HG03575 (cell line): Measurements from ENCODE around the gene SLC15A4.
"Not testable (repeated sequence)": the region's sequence is repeated elsewhere in the genome, so short reads cannot be mapped to it uniquely, and the experiment has no call there.

ENCODE experiments used
- ATAC-seq: cut with Tn5 transposase; IDR thresholded peaks from one replicate; pipeline ENCODE4 v1.9.1; 2021; ENCODE audit not compliant: unreplicated experiment, insufficient number of reproducible peaks, low FRiP score; ENCODE audit errors: extremely low read depth

The SLC15A4 gene

DNA sequence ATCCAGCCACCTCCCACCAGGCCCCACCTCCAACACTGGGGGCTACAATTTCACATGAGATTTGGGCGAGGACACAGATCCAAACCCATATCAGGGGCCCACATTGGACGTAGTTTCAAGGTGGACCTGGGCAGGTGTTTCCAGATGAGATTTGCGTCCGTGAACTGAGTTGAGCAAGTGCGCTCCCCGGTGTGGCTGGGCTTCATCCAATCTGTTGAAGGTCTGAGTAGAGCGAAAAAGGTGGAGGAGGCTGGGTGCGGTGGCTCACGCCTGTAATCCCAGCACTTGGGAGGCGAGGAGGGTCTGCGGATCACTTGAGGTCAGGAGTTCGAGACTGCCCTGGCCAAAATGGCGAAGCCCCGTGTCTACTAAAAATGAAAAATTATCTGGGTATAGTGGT is 24.6 kb upstream of the SLC15A4 start:
- no peak for ATAC-seq

DNA sequence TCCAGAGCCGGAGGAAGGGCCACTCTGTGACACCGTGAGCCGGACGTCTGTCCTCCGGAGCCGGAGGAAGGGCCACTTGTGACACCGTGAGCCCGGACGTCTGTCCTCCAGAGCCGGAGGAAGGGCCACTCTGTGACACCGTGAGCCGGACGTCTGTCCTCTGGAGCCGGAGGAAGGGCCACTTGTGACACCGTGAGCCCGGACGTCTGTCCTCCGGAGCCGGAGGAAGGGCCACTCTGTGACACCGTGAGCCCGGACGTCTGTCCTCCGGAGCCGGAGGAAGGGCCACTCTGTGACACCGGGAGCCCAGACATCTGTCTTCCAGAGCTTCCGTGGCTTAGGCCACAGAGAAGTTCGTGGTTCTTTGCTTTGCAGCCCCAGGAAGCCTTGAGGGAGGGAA is 22.9 kb upstream of the SLC15A4 start:
- ATAC-seq = not testable (repeated sequence)

DNA sequence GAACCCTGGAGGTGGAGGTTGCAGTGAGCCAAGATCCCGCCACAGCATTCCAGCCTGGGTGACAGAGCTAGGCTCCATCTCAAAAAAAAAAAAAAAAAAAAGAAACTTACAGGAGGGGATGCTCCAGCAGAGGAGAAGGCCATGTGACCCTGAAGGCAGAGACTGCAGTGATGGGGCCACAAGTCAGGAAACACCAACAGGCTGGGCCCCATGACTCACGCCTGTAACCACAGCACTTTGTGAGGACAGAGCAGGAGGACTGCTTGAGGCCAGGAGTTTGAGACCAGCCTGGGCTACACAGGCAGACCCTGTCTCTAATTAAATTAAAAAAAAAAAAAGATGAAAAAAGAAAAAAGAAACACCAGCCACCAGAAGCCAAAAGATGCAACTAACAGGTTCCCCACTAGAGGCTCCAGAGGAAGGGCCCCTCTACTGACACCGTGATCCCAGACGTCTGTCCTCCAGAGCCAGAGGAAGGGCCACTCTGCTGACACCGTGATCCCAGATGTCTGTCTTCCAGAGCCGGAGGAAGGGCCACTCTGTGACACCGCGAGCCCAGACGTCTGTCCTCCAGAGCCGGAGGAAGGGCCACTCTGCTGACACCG is 20.4 kb upstream of the SLC15A4 start:
- ATAC-seq = no peak

DNA sequence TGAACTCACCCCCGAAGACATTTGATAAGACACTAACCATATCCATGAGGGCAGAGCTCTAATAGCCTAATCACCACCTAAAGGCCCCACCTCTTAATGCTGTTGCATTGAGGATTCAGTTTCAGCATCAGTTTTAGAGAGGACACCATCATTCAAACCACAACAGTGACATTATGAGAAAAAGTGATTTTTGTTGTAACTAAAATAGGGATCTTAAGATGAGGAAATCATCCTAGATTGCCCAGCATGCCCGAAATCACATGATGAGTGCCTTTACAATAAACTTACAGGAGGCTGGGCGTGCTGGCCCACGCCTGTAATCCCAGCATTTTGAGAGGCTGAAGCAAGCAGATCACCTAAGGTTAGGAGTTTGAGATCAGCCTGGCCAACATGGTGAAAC is 19.8 kb upstream of the SLC15A4 start:
- no peak for ATAC-seq

DNA sequence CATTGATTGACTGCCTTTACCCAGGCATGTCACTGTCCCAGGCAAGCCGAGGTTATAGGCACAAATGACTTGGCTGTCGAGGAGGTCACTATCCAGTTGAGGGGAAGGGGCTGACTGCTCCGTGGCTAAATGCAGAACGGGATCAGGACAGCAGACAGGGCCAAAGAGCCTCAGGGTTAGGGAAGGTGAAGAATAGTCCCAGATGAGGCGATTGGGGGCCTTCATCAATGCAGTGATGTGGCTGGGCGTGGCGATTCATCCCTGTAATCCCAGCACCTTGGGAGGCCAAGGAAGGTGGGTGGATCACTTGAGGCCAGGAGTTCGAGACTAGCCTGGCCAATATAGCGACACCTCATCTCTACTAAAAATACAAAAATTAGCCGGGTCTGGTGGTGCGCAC is 18.8 kb upstream of the SLC15A4 start:
- no peak for ATAC-seq

DNA sequence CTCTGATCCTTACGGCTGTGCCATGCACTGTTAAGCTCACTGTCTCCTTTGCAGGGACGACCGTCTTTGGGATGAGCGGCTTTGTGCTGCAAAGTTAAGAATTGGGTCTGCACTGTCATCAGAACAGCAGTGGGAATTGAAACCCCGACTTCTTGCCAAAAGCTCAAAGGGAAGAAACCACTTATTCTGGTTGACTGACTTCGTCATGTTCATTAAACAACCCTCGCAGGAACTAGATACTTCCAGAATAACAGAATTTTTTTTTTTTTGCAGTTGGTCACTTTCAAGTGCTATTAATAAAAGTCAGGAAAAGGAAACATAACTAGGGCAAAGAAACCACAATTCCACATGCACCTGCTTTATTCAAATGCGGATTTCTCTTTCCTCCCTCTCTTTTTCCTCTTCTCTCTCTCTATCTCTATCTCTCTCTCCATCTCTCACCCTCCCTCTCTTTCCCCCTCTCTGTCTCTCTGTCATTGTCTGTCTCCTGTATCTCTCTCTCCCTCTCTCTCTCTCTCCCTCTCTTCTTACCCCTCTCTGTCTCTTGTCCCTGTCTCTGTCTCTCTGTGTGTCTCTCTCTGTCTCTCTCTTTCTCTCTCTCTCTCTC is 17.2 kb upstream of the SLC15A4 start:
- peak; percentile 70 for ATAC-seq

DNA sequence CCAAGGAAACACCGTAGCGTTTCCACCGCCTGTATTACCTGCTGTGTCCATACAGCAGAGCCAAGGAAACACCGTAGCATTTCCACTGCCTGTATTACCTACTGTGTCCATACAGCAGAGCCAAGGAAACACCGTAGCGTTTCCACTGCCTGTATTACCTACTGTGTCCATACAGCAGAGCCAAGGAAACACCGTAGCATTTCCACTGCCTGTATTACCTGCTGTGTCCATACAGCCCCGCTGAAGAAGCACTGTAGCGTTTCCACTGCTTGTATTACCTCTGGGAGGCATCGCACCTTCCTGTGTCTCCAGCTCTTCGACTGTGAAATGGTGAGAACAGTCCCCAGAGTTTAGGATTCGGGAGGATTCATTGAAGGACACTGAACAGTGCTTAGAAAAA is 16.1 kb upstream of the SLC15A4 start:
- not testable (repeated sequence) for ATAC-seq

DNA sequence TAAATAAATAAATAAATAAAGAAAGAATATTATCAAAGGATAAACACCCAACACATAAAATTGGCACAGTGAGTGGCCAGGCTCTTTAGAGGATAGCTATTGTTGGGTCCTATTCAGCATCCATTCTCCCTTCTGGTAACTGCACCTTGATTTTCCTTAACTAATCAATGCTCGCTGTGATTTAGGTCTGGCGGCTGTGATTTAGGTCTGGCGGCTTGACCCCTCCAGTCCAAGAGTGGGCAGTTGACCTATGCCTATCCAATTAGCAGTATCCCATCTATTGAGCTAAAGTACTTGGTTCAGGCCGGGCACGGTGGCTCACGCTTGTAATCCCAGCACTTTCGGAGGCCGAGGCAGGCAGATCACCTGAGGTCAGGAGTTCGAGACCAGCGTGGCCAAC is 9.7 kb upstream of the SLC15A4 start:
- no peak for ATAC-seq

DNA sequence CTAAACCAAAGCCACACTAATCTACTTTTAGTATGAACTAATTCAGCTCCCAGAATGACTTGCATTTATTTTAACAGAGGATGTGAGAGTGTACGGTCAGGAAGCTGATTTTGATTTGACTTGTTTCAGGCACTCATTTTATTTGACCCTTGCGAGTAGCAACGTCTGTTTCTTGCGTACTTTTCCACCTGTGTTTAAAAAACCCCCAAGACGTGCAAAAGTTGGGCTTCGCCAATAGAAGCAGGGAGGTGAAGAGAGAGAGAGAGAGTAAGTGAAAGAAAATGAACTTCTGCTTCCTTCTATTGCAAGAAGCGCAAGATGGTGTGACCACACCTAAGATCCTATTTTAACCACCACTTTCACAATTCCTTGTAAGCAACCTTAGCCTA is 6.7 kb upstream of the SLC15A4 start:
- ATAC-seq = peak; percentile 34

DNA sequence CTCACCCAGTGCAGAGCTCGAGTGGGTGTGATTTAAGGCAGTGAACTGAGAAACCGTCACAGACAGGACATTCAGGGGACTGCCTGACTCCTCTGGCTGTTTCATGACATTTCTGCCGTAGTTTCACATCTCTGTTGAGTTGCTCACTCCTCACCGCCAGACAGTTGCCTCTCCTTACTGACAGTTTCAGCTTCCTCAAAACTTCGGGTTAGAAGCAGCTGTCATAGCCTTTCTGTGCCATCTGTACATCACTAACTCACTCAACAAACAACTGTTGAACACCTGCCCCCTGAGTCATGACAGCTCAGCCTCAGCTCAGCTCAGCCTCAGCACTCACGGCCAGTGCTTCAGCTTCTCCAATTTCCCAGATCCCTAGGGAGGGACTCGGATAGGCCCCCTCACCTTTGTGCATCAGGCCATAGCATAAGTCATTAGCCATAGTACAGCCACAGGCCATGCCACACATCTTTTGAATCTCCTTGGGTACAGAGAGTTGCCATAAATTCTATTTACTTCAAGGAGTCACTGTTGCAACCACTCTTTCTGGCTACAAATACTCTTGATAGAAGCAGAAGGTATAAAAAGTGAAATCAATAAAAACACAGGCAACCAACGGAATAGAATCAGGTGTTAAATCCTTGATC is 6.2 kb upstream of the SLC15A4 start:
- ATAC-seq = peak; percentile 85

DNA sequence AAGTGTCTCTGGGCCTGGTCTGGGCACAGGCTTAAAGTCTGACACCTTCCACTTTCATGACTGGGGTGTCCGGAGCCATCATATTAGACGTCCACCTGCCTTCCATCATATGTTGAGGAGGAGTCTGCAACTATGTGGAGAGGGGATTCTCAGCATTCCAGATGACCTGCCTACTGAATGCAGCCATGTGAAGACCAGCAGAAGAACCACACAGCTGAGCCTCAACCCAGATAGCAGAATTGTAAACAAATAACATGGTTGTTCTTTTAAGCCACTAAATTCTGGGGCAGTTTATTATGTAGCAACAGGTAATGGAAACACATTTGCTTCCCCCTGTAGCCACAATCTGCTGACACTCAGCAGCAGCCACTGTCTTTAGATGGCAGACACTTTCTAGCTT is 4.0 kb upstream of the SLC15A4 start:
- ATAC-seq = no peak

DNA sequence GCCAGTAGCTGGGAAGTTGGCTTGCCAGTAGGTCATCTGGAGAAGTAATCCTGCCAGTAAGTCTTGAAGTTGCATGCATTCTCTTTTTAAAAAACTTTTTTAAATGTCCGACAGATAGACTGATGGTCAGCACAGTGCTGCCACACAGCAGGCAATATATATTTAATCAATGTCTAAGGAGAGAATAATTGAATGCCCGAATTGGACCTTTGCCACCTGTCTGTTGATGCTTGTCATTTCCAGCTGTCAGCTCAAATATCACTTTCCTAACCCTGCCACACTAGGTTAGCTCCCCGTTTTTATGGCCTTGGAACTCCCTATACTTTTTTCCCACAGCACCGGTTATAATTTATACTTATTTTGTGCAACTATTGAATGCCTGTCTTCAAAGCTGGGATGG is 2.1 kb upstream of the SLC15A4 start:
- ATAC-seq = no peak

DNA sequence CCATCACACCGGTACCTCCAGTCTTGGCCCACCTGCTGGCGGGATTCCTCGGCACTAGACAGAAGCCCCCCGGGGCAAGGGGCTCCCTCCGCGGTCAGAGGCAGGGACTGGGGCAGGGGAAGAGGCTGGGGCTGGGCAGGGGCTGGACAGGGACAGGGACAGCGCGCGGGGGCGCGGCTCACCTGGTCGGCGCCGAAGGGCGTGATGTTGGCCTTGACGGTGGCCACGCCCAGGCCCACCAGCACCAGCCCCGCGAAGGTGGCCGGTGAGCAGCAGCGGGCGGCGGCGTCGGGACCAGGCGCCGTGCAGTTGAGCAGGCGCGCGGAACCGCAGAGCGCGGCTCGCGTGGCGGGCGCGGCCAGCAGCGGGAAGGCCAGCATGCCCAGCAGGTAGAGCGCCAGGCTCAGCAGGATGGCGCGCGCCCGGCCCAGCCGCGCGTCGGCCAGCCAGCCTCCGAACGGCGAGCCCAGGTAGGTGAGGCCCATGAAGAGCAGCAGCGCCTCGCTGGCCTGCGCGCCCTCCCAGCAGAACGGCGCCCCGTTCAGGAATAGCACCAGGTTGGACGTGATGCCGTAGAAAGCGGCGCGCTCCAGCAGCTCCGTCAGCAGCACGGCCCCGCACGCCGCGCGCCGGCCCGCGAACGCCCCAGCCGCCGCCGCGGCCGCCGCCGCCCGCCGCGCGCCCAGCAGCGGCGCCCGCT is 392 bp downstream of the SLC15A4 start:
- no peak for ATAC-seq

DNA sequence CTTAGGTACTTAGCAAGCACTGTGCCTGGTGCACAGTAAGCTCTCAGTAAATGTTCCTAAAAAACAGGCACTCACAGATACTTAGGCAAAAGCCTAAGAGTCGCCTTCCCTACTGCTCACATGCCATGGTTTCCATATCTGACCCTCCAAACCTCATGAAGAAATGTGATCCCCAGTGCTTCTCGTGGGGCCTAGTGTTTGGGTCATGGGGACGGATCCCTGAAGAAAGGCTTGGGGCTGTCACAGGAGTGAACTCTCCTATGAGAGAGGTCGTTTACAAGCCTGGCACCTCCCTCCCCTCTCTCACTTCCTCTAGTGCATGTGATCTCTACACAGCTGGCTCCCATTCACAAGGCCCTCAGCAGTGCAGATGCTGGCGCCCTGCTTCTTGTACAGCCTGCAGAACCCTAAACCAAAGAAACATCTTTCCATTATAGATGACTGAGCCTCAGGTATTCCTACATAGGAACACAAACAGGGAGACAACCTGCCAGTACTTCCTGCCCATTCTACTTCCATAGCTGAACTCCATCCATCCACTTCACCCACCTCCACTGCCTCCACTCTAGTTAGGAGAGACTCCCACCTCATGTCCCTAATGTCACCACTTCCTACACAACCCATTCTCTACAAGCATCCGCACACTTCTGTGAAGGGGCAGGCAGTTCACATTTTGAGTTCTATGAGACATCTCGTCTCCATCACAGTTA is 2.9 kb downstream of the SLC15A4 start:
- ATAC-seq = peak; percentile 45

DNA sequence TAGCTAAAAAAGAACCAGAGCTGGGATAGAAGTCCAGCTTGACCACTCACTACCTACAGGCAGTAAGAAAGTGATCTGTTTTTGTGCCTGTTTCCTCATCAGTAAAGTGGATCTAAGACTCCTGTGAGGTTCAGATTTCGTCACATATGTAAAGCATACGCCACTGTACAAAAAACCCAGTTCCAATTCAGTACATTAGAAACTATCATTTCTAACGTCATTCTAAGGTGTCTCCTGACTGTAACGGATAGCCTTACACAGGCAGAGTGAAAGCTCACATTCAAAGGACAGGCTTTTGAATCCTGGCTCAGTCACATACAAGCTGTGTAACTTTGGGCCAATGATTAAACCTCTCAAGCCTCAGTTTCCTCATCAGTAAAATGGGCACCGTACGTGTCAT is 3.5 kb downstream of the SLC15A4 start:
- no peak for ATAC-seq

DNA sequence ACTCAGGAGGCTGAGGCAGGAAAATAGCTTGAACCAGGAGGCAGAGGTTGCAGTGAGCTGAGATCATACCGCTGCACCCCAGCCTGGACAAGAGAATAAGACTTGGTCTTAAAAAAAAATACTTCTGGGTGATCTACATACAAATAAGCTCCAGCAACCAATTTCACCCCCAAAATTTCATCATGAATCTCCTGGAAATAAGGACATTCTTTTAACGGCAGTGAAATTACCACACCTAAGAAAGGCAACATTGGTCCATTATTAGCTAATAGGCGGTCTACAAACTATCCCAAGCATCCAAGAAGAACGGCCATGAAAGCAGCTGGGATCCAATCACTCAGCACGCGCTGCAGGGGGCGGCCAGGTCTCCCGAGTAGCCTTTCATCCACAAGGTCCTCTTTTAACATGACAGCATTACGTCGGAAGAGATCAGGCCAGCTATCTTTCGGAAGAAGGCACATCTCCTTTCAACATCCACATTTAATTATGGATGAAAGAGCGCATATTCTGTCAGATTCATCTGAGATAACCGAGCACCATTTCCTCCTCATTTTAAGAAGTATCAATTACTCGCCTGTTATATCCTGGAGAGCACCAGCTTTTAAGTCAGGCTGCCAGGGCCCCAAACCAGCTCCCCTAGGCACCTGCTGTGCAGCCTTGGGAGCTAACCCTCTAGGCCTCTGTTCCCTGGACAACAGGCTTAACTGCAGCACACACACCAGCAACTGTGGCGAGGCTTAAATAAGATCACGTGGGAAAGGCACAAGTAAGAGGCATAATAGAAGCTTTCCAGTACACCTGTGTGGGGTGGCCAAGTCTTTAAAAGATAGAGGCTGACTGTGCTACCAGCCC is 4.2 kb downstream of the SLC15A4 start:
- ATAC-seq = no peak

DNA sequence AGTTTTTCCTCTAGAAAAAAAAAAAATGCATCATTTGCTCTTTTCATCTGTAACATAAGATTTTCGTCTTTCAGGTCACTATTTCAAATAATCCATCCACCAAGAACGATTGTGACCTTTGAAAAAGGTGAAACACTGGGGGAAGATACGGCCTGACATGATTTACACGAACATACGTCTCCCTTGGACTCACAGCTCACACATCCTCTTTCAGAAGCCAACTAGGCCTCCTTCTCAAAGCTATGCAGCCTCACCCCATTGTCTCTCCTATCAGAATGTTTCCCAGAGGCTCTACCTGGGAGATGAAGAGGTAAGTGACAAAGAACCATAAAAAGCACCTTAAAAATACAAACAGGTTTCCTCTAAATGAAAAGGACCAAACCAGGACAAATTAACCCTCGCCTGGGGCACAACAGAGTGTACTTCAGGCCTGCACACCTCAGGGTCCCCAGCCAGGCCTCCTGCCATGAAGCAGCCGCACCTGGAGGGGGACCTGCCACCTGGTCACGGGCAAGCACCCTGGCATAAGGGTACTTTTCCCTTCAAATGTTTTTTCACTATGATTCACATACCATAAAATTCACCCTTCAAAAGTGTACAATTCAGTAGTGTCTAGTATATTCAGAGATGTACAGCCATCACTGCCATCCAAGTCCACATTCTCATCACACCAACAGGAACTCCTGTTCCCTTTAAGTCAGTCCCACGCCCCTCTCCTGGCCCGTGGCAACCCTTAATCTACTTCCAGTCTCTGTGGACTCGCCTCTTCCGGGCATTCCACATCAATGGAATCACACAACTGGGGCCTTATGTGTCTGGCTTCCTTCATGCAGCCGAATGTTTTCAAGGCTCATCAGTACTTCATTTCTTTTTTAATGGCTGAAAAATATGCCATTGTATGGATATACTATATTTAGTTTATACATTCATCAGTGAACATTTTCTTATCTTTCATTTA is 5.4 kb downstream of the SLC15A4 start:
- peak; percentile 25 for ATAC-seq
